Lower lobe of right lung (tissue), 2 donors: ENCODE measurements around the gene CYLD. TPM values are rescaled to one million over a fixed set of nuclear protein-coding genes. Genes with fewer than 3 reads are reported as not detected.

Experiments
- ATAC-seq, 2 donors: fragments of 200-7000 bp; cut with Tn5 transposase; one replicate each; pipeline ENCODE4 v1.9.1; 2020 to 2022; ENCODE audit warnings: mild to moderate bottlenecking in 2 of 2, moderate library complexity in 2 of 2
- DNase-seq: peaks from one replicate; pipeline ENCODE4 v3.0.0-alpha.2; 2020
- H3K27ac ChIP-seq: fragments of 200-600 bp; one replicate; pipeline ENCODE4 v1.8.0; 2022
- H3K27me3 ChIP-seq: fragments of 200-600 bp; one replicate; pipeline ENCODE4 v1.8.0; 2022; ENCODE audit warnings: low read depth
- H3K36me3 ChIP-seq: fragments of 200-600 bp; one replicate; pipeline ENCODE4 v1.8.0; 2022; ENCODE audit warnings: mild to moderate bottlenecking
- H3K4me1 ChIP-seq: fragments of 200-600 bp; one replicate; pipeline ENCODE4 v1.8.0; 2022
- H3K4me3 ChIP-seq: fragments of 200-600 bp; one replicate; pipeline ENCODE4 v1.8.0; 2022; ENCODE audit warnings: mild to moderate bottlenecking
- H3K9me3 ChIP-seq: fragments of 200-600 bp; one replicate; pipeline ENCODE4 v1.8.0; 2022
- CTCF ChIP-seq: fragments of 200-600 bp; IDR thresholded peaks from one replicate; pipeline ENCODE4 v1.8.0; 2022; ENCODE audit warnings: antibody characterized with exemption, mild to moderate bottlenecking
- intact Hi-C: fragments of 100-400 bp; cut with DNase I; formaldehyde crosslinking; loops from one replicate; pipeline ENCODE4 v1.11.0; 2022
- total RNA-seq: library from RNA; stranded (reverse); fragmentation: NEBNext Ultra II Directional; extraction: Animal tissue kit (Norgen Biotek cat#: 25700); gene quantifications from one replicate; pipeline ENCODE4 v1.2.1, GENCODE V29; 2021
- donor health status: DM: no; HTN: yes; CAD: no; lungs with severe emphysema.

Gene CYLD
- total RNA-seq, 1 donor from 2014 or later, result 45.8 TPM

- Histone ChIP-seq H3K4me3 (no peak overlapping the region), H3K27ac (no peak overlapping the region), H3K27me3 (no peaks in the 10 kb centered on the region), H3K36me3 (peaks cover 10% of the 10 kb centered on the region), H3K9me3 (no peaks in the 10 kb centered on the region), H3K4me1 (peaks cover 40% of the 10 kb centered on the region)
- no peak for DNase-seq
- ATAC-seq, result no peak
- intact Hi-C loops, result no loop called here
- no peak for TF ChIP-seq CTCF
Measured at GRCh38 chr16:50712560-50712898, 29.4 kb upstream of the CYLD start.

- Histone ChIP-seq H3K27ac (no peak overlapping the region), H3K4me3 (no peak overlapping the region), H3K27me3 (no peaks in the 10 kb centered on the region), H3K9me3 (no peaks in the 10 kb centered on the region), H3K4me1 (peaks cover 36% of the 10 kb centered on the region), H3K36me3 (peaks cover 10% of the 10 kb centered on the region)
- TF ChIP-seq CTCF, result no peak
- ATAC-seq, result no peak
- intact Hi-C loops, result no loop called here
- DNase-seq, result no peak
Measured at GRCh38 chr16:50712956-50713355, 28.9 kb upstream of the CYLD start.

- no peak for ATAC-seq
- H3K4me1 ChIP-seq, result peaks cover 11% of the 10 kb centered on the region
- intact Hi-C loops, result no loop called here
Measured at GRCh38 chr16:50717091-50717490, 24.8 kb upstream of the CYLD start.

GRCh38 chr16:50717494-50717893 is 24.4 kb upstream of the CYLD start:
- DNase-seq (no peak), ATAC-seq (no peak)
- intact Hi-C loops, result no loop called here
- Histone ChIP-seq H3K4me3 (no peak overlapping the region), H3K9me3 (no peaks in the 10 kb centered on the region), H3K4me1 (peaks cover 7% of the 10 kb centered on the region), H3K27me3 (no peaks in the 10 kb centered on the region), H3K27ac (no peak overlapping the region), H3K36me3 (no peaks in the 10 kb centered on the region)
- TF ChIP-seq CTCF, result no peak

More at GRCh38 chr16:50717091-50717490, 24.8 kb upstream of the CYLD start:
- Histone ChIP-seq H3K4me3 (no peak overlapping the region), H3K36me3 (peaks cover 1% of the 10 kb centered on the region), H3K27ac (no peak overlapping the region), H3K9me3 (no peaks in the 10 kb centered on the region), H3K27me3 (no peaks in the 10 kb centered on the region)
- no peak for TF ChIP-seq CTCF
- no peak for DNase-seq

GRCh38 chr16:50718061-50718760 is 23.7 kb upstream of the CYLD start:
- Histone ChIP-seq H3K9me3 (no peaks in the 10 kb centered on the region), H3K4me3 (no peak overlapping the region), H3K36me3 (no peaks in the 10 kb centered on the region), H3K27me3 (no peaks in the 10 kb centered on the region), H3K4me1 (no peaks in the 10 kb centered on the region), H3K27ac (no peak overlapping the region)
- no peak for TF ChIP-seq CTCF
- ATAC-seq (no peak), DNase-seq (no peak)
- intact Hi-C loops, result no loop called here
